Peyer's patch (tissue), 4 donors: ENCODE results near the gene MYL12A.

Experiments used
- POLR2A ChIP-seq, 2 donors: fragments of 450-650 bp; IDR thresholded peaks; one replicate each; pipeline ENCODE4 v1.5.1; 2017; ENCODE audit warnings: antibody characterized with exemption in 2 of 2, mild to moderate bottlenecking in 2 of 2, moderate library complexity in 2 of 2
- TF ChIP-seq, protein P1 (sequence below), 6 experiments: fragments of 450-650 bp in 4 of 6; fragments of 200-600 bp in 2 of 6; sonication (generic) in 1 of 6; IDR thresholded peaks; one replicate each; pipeline ENCODE4 v1.5.1; 2017 to 2019; ENCODE audit warnings: antibody characterized with exemption in 6 of 6, mild to moderate bottlenecking in 3 of 6, moderate library complexity in 1 of 6

DNA sequence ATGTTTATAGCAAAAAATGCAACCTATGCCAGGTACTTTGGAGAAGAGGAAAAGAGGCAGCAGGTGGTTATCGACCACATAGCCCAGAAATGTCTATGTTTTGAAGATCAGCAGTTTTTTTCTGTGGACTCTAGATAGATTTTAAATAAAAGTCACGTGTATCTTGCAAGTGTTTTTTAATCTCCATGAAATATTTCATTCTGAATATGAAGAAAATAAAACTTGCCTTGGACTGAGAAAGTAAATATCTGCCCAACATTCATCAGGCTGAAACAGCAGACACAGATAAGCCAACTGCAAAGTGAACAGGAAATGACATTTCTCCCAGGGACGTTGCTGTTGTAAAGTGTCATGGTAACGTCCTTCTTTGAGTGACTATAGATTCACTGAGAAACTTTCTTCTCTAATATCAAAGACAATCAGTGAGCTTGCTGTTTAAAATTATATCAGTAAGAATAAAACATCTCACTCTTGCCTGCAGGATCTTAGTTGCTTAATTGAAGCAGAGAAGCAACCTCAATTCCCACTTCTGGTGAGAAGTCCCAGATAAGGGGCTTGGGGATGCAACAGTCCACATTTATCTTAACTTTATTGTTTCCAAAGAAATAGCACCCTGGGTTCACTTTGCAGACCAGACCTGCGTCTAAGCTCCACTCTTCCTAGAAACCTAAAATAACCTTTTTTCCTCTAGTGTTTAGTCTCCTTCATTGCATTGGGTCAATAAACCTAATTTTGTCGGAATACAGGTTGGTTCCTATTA is 34.1 kb upstream of the MYL12A start:
- TF ChIP-seq POLR2A (IDR thresholded peaks at IDR 0.05), result no peak
- TF ChIP-seq, protein P1, sequence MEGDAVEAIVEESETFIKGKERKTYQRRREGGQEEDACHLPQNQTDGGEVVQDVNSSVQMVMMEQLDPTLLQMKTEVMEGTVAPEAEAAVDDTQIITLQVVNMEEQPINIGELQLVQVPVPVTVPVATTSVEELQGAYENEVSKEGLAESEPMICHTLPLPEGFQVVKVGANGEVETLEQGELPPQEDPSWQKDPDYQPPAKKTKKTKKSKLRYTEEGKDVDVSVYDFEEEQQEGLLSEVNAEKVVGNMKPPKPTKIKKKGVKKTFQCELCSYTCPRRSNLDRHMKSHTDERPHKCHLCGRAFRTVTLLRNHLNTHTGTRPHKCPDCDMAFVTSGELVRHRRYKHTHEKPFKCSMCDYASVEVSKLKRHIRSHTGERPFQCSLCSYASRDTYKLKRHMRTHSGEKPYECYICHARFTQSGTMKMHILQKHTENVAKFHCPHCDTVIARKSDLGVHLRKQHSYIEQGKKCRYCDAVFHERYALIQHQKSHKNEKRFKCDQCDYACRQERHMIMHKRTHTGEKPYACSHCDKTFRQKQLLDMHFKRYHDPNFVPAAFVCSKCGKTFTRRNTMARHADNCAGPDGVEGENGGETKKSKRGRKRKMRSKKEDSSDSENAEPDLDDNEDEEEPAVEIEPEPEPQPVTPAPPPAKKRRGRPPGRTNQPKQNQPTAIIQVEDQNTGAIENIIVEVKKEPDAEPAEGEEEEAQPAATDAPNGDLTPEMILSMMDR (IDR thresholded peaks at IDR 0.05), result no peak
